GM12864 (cell line): ENCODE measurements around the gene DCHS1.
A peak's percentile ranks its signal among the peaks of the same experiment; 100 is the strongest.

Experiments
- DNase-seq: peaks from one replicate; pipeline ENCODE4 v3.0.0-alpha.2; 2011; ENCODE audit warnings: low read depth
- H3K4me3 ChIP-seq: 2 replicates; pipeline ENCODE4 v1.5.1; 2011; ENCODE audit warnings: mild to moderate bottlenecking, low read depth, low read length, control low read depth
- CTCF ChIP-seq: IDR thresholded peaks from 2 replicates; pipeline ENCODE4 v1.5.1; 2011; ENCODE audit warnings: low read depth, mild to moderate bottlenecking, moderate library complexity, low read length, control low read depth, inconsistent platforms; ENCODE audit errors: missing control alignments

Gene DCHS1

GRCh38 chr11:6611092-6611962, 44.3 kb downstream of the DCHS1 start:
- no peak for DNase-seq
- TF ChIP-seq CTCF = no peak

GRCh38 chr11:6610591-6610990, 45.0 kb downstream of the DCHS1 start:
- TF ChIP-seq CTCF = no peak
- DNase-seq = no peak
- H3K4me3 ChIP-seq = peak overlapping the region; percentile 87

More at GRCh38 chr11:6611092-6611962, 44.3 kb downstream of the DCHS1 start:
- H3K4me3 ChIP-seq = peak overlapping the region; percentile 87

GRCh38 chr11:6609502-6610015, 46.0 kb downstream of the DCHS1 start:
- TF ChIP-seq CTCF = no peak
- DNase-seq = no peak
- no peak overlapping the region for H3K4me3 ChIP-seq

- no peak for DNase-seq
- TF ChIP-seq CTCF = no peak
Measured at GRCh38 chr11:6608726-6609501, 46.7 kb downstream of the DCHS1 start.

GRCh38 chr11:6608011-6608410, 47.6 kb downstream of the DCHS1 start:
- TF ChIP-seq CTCF = no peak
- H3K4me3 ChIP-seq = no peak overlapping the region
- no peak for DNase-seq

More at GRCh38 chr11:6608726-6609501, 46.7 kb downstream of the DCHS1 start:
- no peak overlapping the region for H3K4me3 ChIP-seq

GRCh38 chr11:6607190-6607795, 48.3 kb downstream of the DCHS1 start:
- DNase-seq = no peak
- TF ChIP-seq CTCF = no peak
- H3K4me3 ChIP-seq = no peak overlapping the region
